HG02973 (cell line): ENCODE results near the gene VWA3B.
A peak's percentile ranks its signal among the peaks of the same experiment; 100 is the strongest.
"Not testable (repeated sequence)": the region's sequence is repeated elsewhere in the genome, so short reads cannot be mapped to it uniquely, and the experiment has no call there.

ENCODE experiments used
- ATAC-seq: cut with Tn5 transposase; IDR thresholded peaks from one replicate; pipeline ENCODE4 v1.9.1; 2021; ENCODE audit warnings: moderate library complexity; ENCODE audit not compliant: unreplicated experiment

Gene VWA3B, protein sequence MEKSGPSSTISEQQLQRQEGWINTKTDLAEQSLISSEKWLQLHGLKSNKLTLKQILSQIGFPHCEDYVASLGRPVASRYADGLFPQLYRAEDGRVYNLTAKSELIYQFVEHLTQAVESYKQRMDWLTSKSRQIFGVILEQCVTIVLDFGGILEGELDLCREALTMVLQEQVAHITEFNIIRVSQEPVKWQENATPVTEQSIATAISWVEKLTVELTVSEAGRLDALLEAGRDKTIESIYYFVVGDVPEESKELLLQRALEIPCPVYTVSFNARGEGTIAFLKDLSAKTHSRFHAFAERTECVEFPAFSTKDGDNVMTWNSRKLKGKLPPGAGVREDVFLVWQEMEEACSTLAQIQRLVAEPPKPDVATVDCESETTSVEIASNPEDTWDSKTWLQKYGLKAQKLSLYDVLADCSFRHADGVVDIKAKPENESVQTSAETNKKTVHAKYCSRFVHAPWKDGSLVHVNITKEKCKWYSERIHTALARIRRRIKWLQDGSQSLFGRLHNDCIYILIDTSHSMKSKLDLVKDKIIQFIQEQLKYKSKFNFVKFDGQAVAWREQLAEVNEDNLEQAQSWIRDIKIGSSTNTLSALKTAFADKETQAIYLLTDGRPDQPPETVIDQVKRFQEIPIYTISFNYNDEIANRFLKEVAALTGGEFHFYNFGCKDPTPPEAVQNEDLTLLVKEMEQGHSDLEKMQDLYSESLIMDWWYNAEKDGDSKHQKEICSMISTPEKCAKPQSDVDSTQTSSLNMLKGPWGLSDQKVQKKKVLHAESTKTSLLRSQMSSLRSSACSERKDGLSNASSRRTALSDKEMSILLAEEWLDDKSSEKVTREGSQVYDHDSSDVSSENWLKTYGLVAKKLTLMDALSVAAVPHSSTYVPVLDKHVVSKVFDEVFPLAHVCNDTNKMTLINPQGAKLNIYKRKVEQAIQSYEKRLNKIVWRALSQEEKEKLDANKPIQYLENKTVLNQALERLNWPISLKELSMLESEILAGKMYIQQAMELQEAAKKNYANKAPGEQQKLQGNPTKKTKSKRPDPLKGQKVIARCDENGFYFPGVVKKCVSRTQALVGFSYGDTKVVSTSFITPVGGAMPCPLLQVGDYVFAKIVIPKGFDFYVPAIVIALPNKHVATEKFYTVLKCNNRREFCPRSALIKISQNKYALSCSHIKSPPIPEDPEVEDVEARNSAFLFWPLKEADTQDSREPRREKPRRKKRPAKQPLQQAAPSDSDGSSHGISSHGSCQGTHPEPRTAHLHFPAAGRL (N-terminal part only)

DNA sequence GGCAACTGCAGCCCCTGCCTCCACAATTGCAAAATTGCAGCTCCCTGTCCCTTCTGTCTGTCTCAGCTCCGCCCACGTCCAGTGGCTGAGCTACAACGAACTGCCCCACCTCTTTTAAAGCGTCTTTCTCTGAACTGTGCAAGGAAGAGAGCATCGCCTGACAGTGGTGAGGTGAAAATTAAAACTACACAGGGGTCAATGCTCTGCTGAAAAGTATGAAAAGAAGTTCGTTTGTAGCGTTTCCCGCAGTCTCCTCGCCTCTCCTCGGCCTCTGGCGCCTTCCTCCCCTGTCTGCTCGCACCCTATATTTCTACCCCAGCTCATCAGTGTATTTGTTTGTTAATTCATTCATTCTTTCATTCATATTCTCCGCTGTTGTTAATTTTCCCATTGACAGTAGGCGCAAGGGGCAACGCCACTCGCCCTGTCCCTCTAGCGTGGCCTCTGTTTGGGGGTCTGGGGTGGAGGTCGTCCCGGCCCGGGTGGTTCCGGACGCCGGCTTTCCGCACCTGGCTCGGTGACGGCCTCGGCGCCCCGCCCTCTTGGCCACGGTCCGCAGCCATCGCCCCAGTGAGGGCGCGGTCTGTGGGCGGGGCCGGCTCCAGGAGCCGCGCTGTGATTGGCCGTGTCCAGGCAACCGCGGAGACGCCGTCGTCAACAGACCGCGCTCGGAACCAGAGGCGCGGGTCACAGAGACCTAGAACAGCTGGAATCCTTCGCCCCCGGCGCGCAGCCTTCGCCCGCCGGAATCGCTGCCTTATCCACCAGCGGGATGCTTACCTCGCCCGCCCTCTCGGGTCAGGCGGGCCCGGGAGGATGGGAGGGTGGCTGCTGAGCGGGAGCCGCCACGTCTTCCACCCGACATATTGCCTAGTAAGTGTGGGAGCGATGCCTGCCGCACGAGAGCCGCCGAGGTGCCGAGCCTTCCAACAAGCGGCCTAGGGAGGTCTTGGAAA lies at the start of gene VWA3B:
TSS of gene VWA3B (plus strand) at position 677 of the 956 bp plus-strand sequence. CDS start 5,926 bp downstream, outside the sequence.
- ATAC-seq = peak; percentile 84

DNA sequence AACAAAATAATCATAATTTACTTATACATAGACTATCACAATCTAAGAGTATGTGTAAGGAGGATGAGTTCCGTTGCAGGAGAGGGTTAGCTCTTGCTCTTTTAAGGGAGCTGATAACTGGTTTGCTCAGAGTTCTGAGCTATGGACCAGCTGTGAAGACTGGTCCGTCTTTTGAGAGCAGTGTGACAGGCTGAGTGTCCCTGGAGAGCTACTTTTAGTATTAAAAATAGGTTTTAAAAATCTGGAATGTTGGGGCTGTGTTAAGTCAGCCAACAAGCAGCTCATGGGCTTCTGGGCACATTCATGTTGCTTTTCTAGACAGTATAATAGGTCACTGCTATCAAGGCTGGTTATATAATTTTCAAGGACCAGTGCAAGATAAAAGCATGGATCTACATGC lies 49.8 kb upstream of the VWA3B start:
- ATAC-seq = no peak

DNA sequence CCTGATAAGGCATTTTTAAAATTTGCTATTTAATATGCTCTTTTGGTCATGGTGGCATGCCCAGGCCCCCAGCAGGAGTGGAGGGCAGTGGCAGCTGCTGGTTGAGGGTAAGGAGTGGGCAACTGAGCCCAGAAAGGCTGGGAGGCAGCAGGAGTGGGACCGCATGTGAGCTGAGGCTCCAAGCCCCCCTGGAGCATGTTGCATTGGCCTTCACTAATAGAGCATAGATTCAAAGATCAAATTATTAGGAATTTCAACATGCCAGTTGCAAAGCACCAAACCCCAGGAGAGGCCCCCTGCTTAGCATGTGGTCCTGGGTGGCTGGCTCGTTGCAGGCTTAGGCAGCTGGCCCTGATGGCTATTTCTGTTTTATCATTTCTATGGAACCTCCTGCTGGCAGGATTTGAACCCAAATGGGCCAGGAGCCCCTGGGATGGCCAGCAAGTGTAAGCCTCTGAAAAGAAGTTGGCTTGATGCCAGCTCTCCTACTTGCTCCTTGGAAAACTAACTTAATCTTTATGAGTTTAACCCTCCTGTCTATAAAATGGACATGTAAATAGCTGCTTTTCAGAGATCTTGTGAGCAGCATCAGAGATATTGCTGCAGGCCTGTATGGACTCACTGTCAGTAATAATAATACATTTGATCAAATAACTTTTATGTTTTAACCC lies 49.2 kb upstream of the VWA3B start:
- no peak for ATAC-seq

DNA sequence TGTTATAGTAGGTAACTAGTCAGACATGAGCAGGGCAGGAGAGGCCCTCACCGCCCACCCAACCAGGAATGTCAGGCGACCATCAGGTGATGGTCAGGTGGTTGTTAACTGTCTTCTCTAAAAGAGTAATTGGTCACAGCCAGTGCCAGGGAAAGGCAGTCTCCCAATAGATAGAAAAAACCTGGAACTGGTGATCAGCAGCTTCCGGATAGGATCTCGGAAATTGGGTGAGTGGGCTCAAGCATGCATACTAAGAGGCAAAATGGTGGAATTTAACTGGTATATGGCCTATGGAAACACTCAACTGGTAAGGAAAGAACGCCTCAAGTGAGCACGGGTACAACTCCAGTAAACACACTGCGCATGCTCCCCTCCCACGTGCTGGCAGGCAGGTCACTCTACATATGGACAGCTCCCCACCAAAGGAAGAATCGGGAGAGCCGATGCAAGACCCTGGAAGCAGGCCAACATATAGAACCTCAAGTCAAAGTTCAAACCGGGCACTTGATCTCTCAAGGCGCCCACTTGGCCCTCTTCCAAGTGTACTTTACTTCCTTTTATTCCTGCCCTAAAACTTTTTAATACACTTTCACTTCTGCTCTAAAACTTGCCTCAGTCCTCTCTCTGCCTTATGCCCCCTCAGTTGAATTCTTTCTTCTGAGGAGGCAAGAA lies 47.7 kb upstream of the VWA3B start:
- ATAC-seq = no peak

DNA sequence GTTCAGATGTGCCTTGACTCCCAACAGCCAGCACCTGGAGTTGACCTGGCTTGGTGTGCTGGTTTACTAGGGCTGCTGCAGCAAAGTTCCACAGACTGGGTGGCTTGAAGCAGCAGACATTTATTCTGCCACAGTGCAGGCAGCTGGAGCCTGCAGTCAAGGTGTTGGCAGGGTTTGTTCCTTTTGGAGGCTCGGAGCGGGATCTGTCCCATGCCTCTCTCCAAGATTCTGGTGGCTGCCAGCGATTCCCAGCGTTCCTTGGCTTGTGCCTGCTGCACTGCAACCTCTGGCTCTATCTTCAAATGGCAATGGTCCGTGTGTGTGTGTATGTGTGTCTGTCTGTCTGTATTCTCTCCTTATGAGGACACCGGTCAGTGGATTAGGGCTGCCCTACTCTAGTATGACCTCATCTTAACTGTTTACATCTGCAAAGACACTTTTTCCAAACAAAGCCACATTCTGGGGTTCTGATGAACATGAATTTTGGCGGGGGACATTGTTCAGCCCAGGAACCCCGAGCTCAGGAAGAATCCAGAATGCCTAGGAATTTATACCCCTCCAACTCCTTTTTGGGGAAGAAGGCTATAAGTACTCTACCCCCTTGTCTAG lies 46.5 kb upstream of the VWA3B start:
- no peak for ATAC-seq

DNA sequence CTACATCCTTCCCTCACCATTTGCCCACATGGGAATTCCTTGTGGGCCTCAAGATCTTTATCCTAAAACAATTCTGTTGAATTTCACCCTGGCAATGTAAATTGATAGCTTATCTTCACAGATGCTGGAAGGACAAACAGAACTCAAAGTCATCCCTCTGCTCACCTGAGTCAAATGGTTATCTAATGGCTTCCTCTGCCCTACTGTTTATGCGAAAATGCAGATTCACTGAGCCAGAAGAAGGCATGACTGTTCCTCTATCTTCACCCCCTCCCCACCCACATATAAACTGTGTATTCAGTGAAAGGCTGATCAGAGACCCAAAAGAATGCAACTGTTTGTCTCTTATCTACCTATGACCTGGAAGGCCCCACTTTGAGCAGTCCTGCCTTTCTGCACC lies 43.9 kb upstream of the VWA3B start:
- ATAC-seq = no peak

DNA sequence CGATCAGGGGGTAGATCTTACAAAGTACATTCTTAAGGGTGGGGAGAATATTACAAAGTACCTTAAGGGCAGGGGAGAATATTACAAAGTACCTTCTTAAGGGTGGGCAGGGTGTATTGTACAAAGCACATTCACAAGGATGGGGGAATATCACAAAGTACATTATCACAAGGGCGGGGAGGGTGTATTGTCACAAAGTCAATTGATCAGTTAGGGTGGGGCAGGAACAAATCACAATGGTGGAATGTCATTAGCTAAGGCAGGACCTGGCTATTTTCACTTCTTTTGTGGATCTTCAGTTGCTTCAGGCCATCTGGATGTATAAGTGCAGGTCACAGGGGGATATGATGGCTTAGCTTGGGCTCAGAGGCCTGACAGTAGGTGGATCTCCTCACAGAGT lies 42.2 kb upstream of the VWA3B start:
- not testable (repeated sequence) for ATAC-seq

DNA sequence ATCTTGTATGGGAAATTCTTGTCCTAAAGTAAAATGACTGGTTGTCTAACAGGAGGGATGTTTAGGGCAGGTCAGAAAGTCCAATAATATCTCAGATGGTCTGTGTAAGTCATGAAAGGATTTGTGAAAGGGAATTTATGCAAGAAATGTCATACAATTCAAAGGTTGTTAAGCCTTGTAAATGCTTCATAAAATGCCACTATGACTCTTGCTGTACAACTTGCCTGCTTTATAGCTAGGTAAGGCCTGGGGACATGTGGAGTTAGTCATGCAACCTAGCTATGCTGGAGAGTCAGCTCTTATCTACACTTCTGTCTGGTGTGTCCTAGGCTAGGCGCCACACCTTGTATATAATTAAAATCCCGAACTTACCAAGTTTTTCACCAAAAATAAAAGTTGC lies 36.9 kb upstream of the VWA3B start:
- ATAC-seq = no peak

DNA sequence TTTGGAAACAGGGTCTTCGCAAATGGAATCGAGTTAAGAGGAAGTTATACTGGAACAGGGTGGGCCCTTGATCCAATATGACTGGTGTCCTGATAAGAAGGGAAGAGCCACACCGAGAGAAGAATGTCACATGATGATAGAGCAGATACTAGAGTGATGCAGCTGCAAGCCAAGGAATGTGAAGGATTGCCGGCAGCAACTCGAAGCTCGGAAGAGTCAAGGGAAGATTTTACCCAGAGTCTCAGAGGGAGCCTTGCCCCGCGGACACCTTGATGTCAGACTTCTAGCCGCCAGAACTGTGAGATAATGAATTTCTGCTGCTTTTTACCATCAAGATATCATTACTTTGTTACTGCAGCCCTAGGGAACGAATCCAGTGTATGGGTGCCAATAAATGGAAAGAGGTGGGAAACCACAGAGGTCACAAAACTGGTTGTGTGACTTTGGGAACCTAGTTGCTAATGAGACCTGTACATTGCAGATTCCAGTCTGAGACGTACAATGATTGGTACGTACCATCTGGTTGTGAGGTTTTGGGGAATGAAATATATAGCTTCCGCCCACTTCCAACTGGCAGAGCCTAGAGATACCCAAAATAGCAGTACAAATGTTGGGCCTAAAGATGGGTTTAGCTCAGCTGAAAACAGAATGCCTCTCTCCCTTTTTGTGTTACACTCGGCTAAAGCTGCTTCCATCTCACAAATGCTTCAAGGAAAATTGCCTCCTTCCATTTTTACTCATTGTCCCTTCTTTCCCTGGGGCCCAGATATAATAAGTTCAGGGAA lies 28.6 kb upstream of the VWA3B start:
- ATAC-seq = no peak

DNA sequence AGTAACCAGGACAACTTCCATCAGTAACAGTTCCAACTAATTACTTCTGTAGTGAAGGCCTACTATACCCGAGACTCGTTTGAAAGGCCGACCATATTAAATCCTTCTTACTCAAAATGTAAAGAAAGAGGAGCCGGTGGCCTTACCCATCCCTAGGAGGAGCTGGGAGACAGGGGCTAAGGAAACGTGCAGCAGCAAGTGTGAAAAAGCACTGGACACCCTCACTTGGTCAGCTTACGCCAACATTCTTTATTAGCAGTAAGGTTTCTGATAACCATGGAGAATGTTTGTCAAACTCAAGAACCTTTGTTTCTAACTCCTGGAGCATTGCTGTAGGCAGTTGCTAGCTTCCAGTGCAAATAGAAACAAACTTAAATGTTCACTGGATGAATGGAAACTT lies 26.7 kb upstream of the VWA3B start:
- no peak for ATAC-seq

DNA sequence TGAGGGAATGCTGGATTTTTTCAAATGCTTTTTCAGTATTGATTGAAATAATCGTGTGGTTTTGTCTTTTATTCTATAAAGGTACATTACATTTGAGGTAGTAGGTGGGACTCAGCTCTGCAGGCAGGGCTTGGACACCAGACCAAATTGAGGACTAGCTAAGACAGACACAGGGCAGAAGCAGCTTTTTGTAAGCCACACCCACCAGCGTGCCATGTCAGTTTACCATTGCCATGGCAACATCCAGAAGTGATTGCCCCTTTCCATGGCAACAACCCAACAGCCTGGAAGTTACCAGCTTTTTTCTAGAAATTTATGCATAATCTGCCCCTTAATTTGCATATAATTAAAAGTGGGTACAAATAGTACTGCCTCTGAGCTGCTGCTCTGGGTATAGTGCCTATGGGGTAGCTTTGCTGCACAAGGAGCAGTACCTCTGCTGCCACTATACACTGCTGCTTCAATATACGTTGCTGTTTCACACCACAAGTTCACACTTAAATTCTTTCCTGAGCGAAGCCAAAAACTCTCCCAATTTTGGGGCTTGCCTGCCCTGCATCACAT lies 23.6 kb upstream of the VWA3B start:
- no peak for ATAC-seq

DNA sequence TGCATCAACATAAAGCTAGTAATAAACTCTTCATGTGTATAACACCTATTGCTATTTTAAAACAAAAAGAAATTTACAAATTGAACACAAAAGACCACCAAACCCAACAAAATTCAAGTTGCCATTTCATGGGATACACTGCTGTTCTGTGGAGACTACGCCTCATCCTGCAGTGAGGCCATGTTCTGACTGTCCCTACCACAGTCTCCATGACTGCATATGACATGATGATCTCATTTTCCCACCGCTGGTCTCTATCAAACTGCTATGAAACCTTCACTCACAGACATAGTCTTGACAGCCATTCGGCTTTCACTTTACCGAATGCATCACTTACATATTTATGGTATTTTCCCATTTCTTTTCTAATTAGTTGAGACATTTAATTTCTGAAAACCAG lies 21.2 kb upstream of the VWA3B start:
- ATAC-seq = no peak

DNA sequence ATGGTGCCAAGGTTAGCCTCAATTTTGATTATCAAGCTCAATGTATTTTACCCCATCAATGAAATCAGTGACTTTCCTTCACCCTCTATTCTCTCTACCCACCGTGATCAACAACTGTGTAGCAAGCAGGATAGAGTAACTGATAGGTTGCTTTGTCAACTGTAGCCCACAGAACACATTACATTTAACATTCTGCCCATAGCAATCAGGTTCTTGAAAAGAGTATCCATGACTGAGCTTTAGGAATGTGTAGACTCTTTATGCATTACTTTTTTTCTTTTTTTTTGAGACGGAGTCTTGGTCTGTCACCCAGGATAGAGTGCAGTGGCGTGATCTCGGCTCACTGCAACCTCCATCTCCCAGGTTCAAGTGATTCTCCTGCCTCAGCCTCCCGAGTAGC lies 19.8 kb upstream of the VWA3B start:
- ATAC-seq = no peak

DNA sequence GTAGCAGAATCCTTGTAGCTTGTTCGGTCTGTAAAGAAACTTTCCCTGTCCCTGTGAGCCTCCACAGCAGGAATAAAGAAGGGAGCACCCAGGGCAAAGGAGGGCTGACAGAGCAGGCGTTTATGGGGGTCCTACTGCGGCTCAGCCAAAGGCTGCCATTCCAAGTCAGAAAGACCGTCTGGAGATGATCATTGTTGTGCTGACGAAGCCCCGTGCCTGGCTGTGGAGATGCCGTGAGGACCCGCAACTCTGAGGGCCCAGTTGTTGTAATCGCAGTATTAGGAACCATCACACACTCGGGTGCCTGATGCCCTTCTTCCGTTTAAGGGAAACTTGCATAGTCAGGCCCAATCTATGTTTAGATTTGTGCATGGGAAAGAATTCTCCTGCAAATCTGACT lies 16.9 kb upstream of the VWA3B start:
- no peak for ATAC-seq

DNA sequence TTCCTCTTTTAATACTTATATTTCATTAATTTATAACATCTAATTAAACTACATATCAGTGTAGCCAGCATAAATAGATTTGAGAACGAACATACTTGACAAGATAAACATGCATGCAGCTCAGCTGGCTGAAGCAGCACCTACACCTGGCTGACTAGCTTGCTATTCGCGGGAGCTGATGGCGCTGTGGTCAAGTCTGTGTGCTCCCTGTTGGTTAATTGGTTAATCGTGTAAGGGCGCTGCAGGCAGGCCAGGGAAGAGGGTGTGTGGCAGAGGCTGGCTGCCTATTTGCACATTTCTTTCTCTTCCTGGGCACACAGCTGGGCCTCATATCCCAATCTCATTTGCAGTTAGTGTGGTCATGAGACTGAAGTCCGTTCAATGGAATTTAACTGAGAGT lies 14.5 kb upstream of the VWA3B start:
- ATAC-seq = no peak

DNA sequence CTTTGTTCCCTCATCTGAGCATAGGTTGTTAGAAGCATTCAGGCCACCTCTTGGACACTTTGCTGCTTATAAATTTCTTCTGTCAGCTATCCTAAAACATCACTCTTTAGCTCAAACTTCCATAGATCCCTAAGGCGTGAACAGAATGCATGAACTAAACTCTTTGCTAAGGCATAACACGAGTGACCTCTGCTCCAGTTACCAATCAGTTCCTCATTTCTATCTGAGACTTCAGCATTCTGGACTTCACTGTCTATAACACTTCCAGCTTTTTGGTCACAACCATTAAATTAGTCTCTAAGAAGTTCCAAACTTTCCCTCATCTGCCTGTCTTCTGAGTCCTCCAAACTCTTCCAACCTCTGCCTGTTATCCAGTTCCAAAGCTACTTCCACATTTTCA lies 8.3 kb upstream of the VWA3B start:
- ATAC-seq = no peak

DNA sequence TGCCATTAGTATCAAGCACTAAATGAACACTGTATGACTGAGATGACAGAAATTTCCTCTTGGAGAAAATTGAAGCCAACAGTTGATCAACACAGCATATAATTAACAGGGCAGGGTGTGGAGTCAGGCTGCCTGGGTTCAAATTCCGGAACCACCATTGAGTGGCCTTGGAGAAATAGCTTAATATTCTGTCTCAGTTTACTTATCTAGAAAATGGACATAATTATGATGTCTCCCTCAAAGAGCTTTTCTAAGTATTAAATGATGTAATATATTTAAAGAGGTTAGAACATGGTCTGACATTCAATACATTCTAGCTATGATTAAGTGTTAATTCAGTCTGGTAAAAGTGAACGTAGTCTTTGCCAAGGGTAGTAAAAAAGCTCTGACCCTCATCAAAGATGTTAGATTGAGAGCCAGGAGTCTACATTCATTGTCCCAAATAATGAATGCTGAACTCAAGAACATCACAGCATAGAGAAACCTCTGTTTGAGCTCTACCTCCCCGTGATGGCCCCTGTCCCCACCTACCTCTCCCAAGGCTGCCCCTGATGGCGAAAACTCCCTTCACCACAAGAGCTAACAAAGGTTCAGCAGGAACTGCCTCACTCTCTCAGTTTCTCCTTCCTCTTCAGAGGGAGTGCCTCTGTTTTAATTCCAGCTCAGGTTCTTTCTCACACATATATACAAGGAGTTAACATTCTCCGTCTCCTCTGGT lies 2.7 kb upstream of the VWA3B start:
- ATAC-seq = no peak
